HepG2 (cell line): Measurements from ENCODE around the gene DSG2.

ENCODE experiments used
- ATF1 ChIP-seq: IDR thresholded peaks from 2 replicates; pipeline ENCODE4 v1.6.1; 2016; ENCODE audit warnings: mild to moderate bottlenecking, control low read depth
- CREM ChIP-seq, 2 experiments: sonication (generic) in 1 of 2; formaldehyde crosslinking in 1 of 2; IDR thresholded peaks; 2 replicates each; pipeline versions ENCODE4 v1.4.0 to v1.6.1; 2016 to 2020; ENCODE audit warnings: antibody characterized with exemption in 1 of 2, mild to moderate bottlenecking in 1 of 2, missing genetic modification reagents in 1 of 2
- FOXJ3 ChIP-seq: sonication (generic); formaldehyde crosslinking; IDR thresholded peaks from 2 replicates; pipeline ENCODE4 v1.4.0; 2020; ENCODE audit warnings: missing genetic modification reagents, mild to moderate bottlenecking, borderline replicate concordance
- GABPA ChIP-seq, 2 experiments: IDR thresholded peaks; 2 replicates each; pipeline ENCODE4 v1.6.1; 2011 to 2016; ENCODE audit warnings: low read depth in 2 of 2, low read length in 1 of 2, missing biosample characterization in 1 of 2, missing genetic modification characterization in 1 of 2
- KAT2B ChIP-seq: fragments of 150-350 bp; IDR thresholded peaks from 2 replicates; pipeline ENCODE4 v1.6.1; 2014; ENCODE audit warnings: low read depth, low read length, borderline replicate concordance
- MYC ChIP-seq: sonication (generic); formaldehyde crosslinking; IDR thresholded peaks from 2 replicates; pipeline ENCODE4 v1.9.0; 2021; ENCODE audit warnings: missing genetic modification reagents, borderline replicate concordance
- RELA ChIP-seq: sonication (generic); formaldehyde crosslinking; IDR thresholded peaks from 2 replicates; pipeline ENCODE4 v1.4.0; 2020; ENCODE audit warnings: missing genetic modification reagents
- REST ChIP-seq, 2 experiments: IDR thresholded peaks; 2 replicates each; pipeline ENCODE4 v1.6.1; 2011 to 2012; ENCODE audit warnings: low read length in 2 of 2, borderline replicate concordance in 1 of 2, low read depth in 1 of 2, mild to moderate bottlenecking in 1 of 2, moderate library complexity in 1 of 2
- SP2 ChIP-seq: sonication (generic); formaldehyde crosslinking; IDR thresholded peaks from 2 replicates; pipeline ENCODE4 v1.5.1; 2020; ENCODE audit warnings: mild to moderate bottlenecking, missing genetic modification reagents
- STAT5B ChIP-seq: sonication (generic); formaldehyde crosslinking; IDR thresholded peaks from 2 replicates; pipeline ENCODE4 v1.4.0; 2020; ENCODE audit warnings: missing genetic modification reagents
- ZBTB34 ChIP-seq: sonication (generic); formaldehyde crosslinking; IDR thresholded peaks from 2 replicates; pipeline ENCODE4 v1.8.0; 2022; ENCODE audit warnings: mild to moderate bottlenecking, missing genetic modification reagents
- ZBTB49 ChIP-seq: sonication (generic); formaldehyde crosslinking; IDR thresholded peaks from 2 replicates; pipeline ENCODE4 v1.4.0; 2020; ENCODE audit warnings: missing genetic modification reagents, borderline replicate concordance
- ZNF205 ChIP-seq: IDR thresholded peaks from 2 replicates; pipeline ENCODE4 v1.6.1; 2018; ENCODE audit warnings: missing biosample characterization, missing genetic modification reagents
- TF ChIP-seq, protein P1 (sequence below): IDR thresholded peaks from 2 replicates; pipeline ENCODE4 v1.6.1; 2016; ENCODE audit warnings: low read depth

- TF ChIP-seq, protein P1, sequence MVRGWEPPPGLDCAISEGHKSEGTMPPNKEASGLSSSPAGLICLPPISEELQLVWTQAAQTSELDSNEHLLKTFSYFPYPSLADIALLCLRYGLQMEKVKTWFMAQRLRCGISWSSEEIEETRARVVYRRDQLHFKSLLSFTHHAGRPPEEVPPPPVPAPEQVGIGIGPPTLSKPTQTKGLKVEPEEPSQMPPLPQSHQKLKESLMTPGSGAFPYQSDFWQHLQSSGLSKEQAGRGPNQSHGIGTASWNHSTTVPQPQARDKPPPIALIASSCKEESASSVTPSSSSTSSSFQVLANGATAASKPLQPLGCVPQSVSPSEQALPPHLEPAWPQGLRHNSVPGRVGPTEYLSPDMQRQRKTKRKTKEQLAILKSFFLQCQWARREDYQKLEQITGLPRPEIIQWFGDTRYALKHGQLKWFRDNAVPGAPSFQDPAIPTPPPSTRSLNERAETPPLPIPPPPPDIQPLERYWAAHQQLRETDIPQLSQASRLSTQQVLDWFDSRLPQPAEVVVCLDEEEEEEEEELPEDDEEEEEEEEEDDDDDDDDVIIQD: no peak
- TF ChIP-seq REST (IDR thresholded peaks at IDR 0.05; ENCODE audit: borderline replicate concordance in 1 of 2, low read depth in 1 of 2, low read length in 2 of 2): no peak
- TF ChIP-seq KAT2B: no peak
- TF ChIP-seq GABPA (IDR thresholded peaks at IDR 0.05; ENCODE audit: low read depth, low read length): no peak
- TF ChIP-seq GABPA (CRISPR knock-in tag; IDR thresholded peaks at IDR 0.05; ENCODE audit: low read depth): no peak
- no peak for TF ChIP-seq FOXJ3 (CRISPR knock-in tag)
- TF ChIP-seq CREM (IDR thresholded peaks at IDR 0.05): no peak
- TF ChIP-seq CREM (CRISPR knock-in tag; IDR thresholded peaks at IDR 0.05): no peak
- no peak for TF ChIP-seq MYC (CRISPR knock-in tag)
- no peak for TF ChIP-seq ZBTB49 (CRISPR knock-in tag)
- no peak for TF ChIP-seq ZNF205
- no peak for TF ChIP-seq SP2 (CRISPR knock-in tag)
- no peak for TF ChIP-seq ATF1 (CRISPR knock-in tag)
- TF ChIP-seq RELA: no peak
- no peak for TF ChIP-seq STAT5B (CRISPR knock-in tag)
- TF ChIP-seq ZBTB34 (CRISPR knock-in tag): no peak
Observed at GRCh38 chr18:31557446-31557845, 59.5 kb downstream of the DSG2 start.
